Parathyroid adenoma (tissue), 2 donors: ENCODE results near the gene TMC6.

Experiments used
- H2AFZ ChIP-seq: fragments of 300-600 bp; sonication (generic); one replicate; pipeline ENCODE4 v1.7.0; 2017; ENCODE audit warnings: antibody characterized with exemption, mild to moderate bottlenecking
- H3K27ac ChIP-seq: fragments of 300-600 bp; sonication (generic); one replicate; pipeline ENCODE4 v1.7.0; 2017
- H3K27me3 ChIP-seq: fragments of 300-600 bp; sonication (generic); one replicate; pipeline ENCODE4 v1.7.0; 2017; ENCODE audit warnings: low read length; ENCODE audit not compliant: control insufficient read depth, insufficient read depth
- H3K36me3 ChIP-seq: fragments of 300-600 bp; sonication (generic); one replicate; pipeline ENCODE4 v1.7.0; 2017; ENCODE audit warnings: low read length; ENCODE audit not compliant: control insufficient read depth, insufficient read depth
- H3K4me1 ChIP-seq: fragments of 300-600 bp; sonication (generic); one replicate; pipeline ENCODE4 v1.7.0; 2017; ENCODE audit warnings: control low read depth
- H3K4me2 ChIP-seq: fragments of 300-600 bp; sonication (generic); one replicate; pipeline ENCODE4 v1.7.0; 2017; ENCODE audit warnings: low read length
- H3K4me3 ChIP-seq: fragments of 300-600 bp; sonication (generic); one replicate; pipeline ENCODE4 v1.7.0; 2017; ENCODE audit warnings: low read depth, low read length
- H3K79me2 ChIP-seq: fragments of 300-600 bp; sonication (generic); one replicate; pipeline ENCODE4 v1.7.0; 2017; ENCODE audit warnings: control low read depth
- H3K9ac ChIP-seq: fragments of 300-600 bp; sonication (generic); one replicate; pipeline ENCODE4 v1.7.0; 2017; ENCODE audit warnings: mild to moderate bottlenecking
- H3K9me3 ChIP-seq: fragments of 300-600 bp; sonication (generic); one replicate; pipeline ENCODE4 v1.7.0; 2017; ENCODE audit warnings: low read length; ENCODE audit not compliant: control insufficient read depth
- CTCF ChIP-seq: fragments of 300-600 bp; sonication (generic); IDR thresholded peaks from one replicate; pipeline ENCODE4 v1.7.0; 2017; ENCODE audit warnings: antibody characterized with exemption, mild to moderate bottlenecking
- donor health status: primary hyperparathyroidism.

The TMC6 gene

GRCh38 chr17:78063489-78063888, 65.1 kb downstream of the TMC6 start:
- no peak overlapping the region for H2AFZ ChIP-seq
- H3K79me2 ChIP-seq = no peaks in the 10 kb centered on the region
- TF ChIP-seq CTCF = no peak
- no peaks in the 10 kb centered on the region for H3K36me3 ChIP-seq
- no peak overlapping the region for H3K9ac ChIP-seq
- no peaks in the 10 kb centered on the region for H3K9me3 ChIP-seq
- peaks cover 8% of the 10 kb centered on the region for H3K4me1 ChIP-seq
- H3K27me3 ChIP-seq = no peaks in the 10 kb centered on the region
- H3K27ac ChIP-seq = no peak overlapping the region
- no peak overlapping the region for H3K4me2 ChIP-seq
- H3K4me3 ChIP-seq = no peak overlapping the region

GRCh38 chr17:78062596-78062995, 66.0 kb downstream of the TMC6 start:
- Histone ChIP-seq H3K9me3 (no peaks in the 10 kb centered on the region), H3K36me3 (no peaks in the 10 kb centered on the region), H3K4me1 (peaks cover 13% of the 10 kb centered on the region), H3K4me3 (no peak overlapping the region), H2AFZ (no peak overlapping the region), H3K27me3 (no peaks in the 10 kb centered on the region), H3K79me2 (no peaks in the 10 kb centered on the region), H3K4me2 (no peak overlapping the region), H3K27ac (no peak overlapping the region), H3K9ac (no peak overlapping the region)
- TF ChIP-seq CTCF = no peak
